ENCODE data around the gene HMCES.

DNA sequence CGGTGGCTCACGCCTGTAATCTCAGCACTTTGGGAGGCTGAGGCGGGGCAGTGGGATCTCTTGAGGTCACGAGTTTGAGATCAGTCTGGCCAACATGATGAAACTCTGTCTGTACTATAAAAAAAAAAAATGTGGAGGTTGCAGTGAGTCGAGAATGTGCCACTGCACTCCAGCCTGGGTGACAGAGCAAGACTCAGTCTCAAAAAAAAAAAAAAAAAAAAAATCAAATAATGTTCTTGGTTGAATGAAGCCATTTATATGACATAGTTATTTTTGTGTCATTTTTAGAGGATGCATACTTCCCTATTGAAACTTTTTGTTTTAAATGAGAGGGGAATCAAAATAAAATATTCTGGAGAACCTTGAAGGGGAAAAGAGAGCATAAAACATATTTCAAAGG is 3.1 kb downstream of the HMCES start:
- TF ChIP-seq TAF1 (conservative IDR thresholded peaks at IDR 0.05) (no peak), JUND (IDR thresholded peaks at IDR 0.05) (no peak), YY1 (IDR thresholded peaks at IDR 0.05) (no peak)
- TF ChIP-seq, protein P1, sequence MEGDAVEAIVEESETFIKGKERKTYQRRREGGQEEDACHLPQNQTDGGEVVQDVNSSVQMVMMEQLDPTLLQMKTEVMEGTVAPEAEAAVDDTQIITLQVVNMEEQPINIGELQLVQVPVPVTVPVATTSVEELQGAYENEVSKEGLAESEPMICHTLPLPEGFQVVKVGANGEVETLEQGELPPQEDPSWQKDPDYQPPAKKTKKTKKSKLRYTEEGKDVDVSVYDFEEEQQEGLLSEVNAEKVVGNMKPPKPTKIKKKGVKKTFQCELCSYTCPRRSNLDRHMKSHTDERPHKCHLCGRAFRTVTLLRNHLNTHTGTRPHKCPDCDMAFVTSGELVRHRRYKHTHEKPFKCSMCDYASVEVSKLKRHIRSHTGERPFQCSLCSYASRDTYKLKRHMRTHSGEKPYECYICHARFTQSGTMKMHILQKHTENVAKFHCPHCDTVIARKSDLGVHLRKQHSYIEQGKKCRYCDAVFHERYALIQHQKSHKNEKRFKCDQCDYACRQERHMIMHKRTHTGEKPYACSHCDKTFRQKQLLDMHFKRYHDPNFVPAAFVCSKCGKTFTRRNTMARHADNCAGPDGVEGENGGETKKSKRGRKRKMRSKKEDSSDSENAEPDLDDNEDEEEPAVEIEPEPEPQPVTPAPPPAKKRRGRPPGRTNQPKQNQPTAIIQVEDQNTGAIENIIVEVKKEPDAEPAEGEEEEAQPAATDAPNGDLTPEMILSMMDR (IDR thresholded peaks at IDR 0.05; ENCODE audit: low read depth, low read length, missing input control): no peak
